ENCODE data around the gene DNAJB8. TPM values are rescaled to one million over a fixed set of nuclear protein-coding genes. Genes with fewer than 3 reads are reported as not detected.

The DNAJB8 gene
- total RNA-seq, 4 donors from 2014 or later = not detected

DNA sequence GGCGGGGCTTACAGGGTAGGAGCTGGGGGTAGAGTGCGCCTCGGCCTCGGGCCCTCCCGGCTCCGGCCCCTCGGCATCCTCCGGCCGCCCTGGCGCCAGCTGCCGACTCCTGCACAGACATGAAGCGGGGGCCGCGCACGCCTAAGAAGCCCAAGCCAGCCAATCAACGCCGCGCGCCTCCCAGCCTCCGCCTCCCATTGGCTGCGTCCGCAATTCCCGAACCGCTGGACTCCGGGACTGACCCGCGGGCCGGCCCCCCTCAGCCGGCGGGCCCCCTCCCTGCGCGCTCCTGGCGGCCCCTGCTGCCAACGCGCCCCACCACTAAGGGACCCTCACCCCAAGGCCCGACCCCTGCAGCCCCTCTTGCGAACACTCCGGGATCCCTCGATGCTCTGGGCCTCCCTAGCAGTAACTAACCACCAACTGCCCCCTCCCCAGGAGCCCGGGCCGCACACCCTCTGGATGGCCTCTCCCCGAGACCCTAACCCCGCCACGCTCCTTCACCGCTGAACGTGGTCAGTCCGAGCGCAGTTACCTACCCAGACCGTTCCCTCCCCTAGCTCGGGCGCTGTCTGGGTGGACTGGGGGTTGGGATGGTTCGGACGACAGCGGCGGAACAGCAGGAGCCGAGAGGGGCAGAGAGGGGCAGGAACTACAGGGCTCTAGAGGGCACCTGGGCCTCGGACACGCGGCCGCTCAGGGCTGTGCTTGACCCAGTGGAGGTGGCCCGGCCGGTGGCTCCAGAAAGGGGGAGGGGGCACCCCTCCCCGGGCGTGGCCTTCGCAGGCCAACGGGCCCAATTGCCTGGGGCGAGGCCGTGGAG, 21.3 kb upstream of the DNAJB8 start:
- TF ChIP-seq, protein P1, sequence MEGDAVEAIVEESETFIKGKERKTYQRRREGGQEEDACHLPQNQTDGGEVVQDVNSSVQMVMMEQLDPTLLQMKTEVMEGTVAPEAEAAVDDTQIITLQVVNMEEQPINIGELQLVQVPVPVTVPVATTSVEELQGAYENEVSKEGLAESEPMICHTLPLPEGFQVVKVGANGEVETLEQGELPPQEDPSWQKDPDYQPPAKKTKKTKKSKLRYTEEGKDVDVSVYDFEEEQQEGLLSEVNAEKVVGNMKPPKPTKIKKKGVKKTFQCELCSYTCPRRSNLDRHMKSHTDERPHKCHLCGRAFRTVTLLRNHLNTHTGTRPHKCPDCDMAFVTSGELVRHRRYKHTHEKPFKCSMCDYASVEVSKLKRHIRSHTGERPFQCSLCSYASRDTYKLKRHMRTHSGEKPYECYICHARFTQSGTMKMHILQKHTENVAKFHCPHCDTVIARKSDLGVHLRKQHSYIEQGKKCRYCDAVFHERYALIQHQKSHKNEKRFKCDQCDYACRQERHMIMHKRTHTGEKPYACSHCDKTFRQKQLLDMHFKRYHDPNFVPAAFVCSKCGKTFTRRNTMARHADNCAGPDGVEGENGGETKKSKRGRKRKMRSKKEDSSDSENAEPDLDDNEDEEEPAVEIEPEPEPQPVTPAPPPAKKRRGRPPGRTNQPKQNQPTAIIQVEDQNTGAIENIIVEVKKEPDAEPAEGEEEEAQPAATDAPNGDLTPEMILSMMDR (IDR thresholded peaks at IDR 0.05) = no peak
- TF ChIP-seq POLR2AphosphoS5 (IDR thresholded peaks at IDR 0.05) (peak; percentile 85), POLR2A (IDR thresholded peaks at IDR 0.05; ENCODE audit: low read depth) (peak; percentile 16), EP300 (IDR thresholded peaks at IDR 0.05) (no peak)
- WGBS = 3% methylated on average over 41 of the region's 68 CpGs
- Histone ChIP-seq H3K36me3 (peaks cover 0 to 20% (median 0%) of the 10 kb centered on the region in 4 donors), H3K9me3 (no peaks in the 10 kb centered on the region), H3K27ac (replicated peaks in 1 of 4) (peak overlapping the region; percentile 66 to 83 (median 72)), H3K4me1 (peaks cover 69 to 89% (median 82%) of the 10 kb centered on the region in 4 donors), H3K27me3 (peaks cover 30 to 100% (median 98%) of the 10 kb centered on the region in 4 donors), H3K4me3 (peak overlapping the region; percentile 59 to 63 (median 62))
- intact Hi-C loops (cut with DNase I) = no loop called here
- DNase-seq (ENCODE audit: extremely low spot score) = no peak

DNA sequence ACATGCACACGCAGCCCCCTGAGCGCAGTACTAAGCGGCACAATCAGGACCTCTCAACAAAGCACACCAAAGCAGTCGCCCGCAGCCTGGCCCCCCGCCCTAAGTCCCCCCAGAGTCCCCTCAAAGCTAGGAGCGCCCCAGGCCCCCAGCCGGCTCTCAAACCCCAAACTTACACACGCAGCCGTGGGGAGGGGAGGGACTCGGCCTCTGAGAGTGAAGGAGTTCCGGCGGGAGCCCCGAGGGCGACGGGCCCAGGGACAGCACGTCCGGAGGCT, 20.8 kb upstream of the DNAJB8 start:
- intact Hi-C loops (cut with DNase I) = no loop called here
- WGBS = 0% methylated on average over 3 of the region's 18 CpGs
- no peak for DNase-seq (ENCODE audit: extremely low spot score)
- Histone ChIP-seq H3K36me3 (peaks cover 0 to 15% (median 0%) of the 10 kb centered on the region in 4 donors), H3K4me1 (peaks cover 69 to 89% (median 82%) of the 10 kb centered on the region in 4 donors), H3K9me3 (no peaks in the 10 kb centered on the region), H3K4me3 (peak overlapping the region; percentile 59 to 63 (median 62)), H3K27ac (replicated peaks in 1 of 4) (peak overlapping the region; percentile 66 to 83 (median 72)), H3K27me3 (peaks cover 25 to 100% (median 98%) of the 10 kb centered on the region in 4 donors)
- TF ChIP-seq POLR2AphosphoS5 (IDR thresholded peaks at IDR 0.05) (no peak), EP300 (IDR thresholded peaks at IDR 0.05) (no peak), POLR2A (IDR thresholded peaks at IDR 0.05; ENCODE audit: low read depth) (no peak)
- TF ChIP-seq, protein P1 (IDR thresholded peaks at IDR 0.05) = no peak

DNA sequence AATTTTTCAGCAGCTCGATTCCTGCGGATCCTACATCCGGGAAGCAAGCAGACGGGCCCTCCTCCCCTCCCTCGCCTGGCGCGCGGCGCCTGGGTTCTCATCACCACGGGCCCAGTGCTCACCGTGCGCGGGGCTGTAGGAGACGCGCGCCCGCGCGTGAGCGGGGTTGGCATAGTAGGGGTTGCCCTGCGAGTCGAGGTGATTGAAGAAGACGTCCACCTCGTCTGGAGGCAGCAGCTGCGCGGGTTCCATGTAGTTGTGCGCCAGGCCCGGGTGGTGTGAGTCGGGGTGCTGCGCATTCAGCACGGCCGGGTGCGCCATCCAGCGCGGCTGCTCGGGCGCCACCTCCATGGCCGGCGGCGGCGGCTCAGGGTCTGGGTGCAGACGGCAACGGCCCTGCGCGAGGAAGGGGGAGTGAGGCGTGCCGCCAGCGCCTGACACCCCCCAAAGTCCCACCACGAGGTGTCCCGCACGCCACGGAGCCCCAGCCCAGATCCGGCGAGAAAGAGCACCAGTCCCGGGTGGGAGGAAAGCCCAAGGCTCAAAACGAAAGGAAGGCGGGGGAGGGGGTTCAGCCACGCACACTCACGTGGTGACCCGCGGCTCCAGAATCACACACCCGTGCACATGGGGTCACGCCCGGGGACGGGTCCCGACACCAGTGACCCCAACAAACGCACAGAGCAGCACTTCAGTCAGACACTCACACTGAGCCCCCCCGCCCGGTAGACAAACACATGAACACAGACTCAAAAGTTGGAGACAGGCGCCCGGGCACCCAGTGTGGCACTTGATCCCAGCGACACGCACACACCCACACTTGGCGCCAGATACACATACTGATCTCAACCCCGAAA, 20.2 kb upstream of the DNAJB8 start:
- H3K27ac ChIP-seq (replicated peaks in 1 of 4) = peak overlapping the region; percentile 66 to 83 (median 72)
- TF ChIP-seq EP300 (IDR thresholded peaks at IDR 0.05) (no peak), POLR2AphosphoS5 (IDR thresholded peaks at IDR 0.05) (peak; percentile 15 to 41), POLR2A (IDR thresholded peaks at IDR 0.05; ENCODE audit: low read depth) (no peak)
- TF ChIP-seq, protein P1 (IDR thresholded peaks at IDR 0.05) = no peak
- peaks cover 68 to 89% (median 81%) of the 10 kb centered on the region in 4 donors for H3K4me1 ChIP-seq
- H3K4me3 ChIP-seq = peak overlapping the region; percentile 59 to 63 (median 62)
- DNase-seq (ENCODE audit: extremely low spot score) = no peak
- WGBS = 0% methylated on average over 16 of the region's 75 CpGs
- intact Hi-C loops (cut with DNase I) = no loop called here
- H3K36me3 ChIP-seq = peaks cover 0 to 14% (median 0%) of the 10 kb centered on the region in 4 donors
- peaks cover 22 to 100% (median 95%) of the 10 kb centered on the region in 4 donors for H3K27me3 ChIP-seq
- no peaks in the 10 kb centered on the region for H3K9me3 ChIP-seq

DNA sequence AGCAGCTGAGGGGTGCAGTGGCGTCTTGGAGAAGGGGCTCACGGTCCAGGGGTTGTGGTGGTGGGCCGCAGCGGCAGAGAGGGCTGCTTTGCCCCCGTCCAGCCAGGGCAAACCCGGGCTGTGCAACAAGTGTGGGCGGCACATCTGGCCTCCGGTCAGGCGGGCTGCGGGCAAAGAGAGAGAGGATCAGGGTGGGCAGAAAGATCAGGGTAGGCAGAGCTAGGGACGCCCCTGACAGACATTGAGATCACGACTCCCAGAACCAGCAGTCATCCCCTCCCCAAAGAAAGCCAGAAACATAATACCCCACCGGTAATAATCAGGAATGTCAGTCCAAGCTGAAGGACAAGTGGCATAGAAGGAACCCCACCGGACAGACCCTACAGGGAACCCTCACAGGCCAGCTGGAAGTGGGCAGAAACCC, 19.5 kb upstream of the DNAJB8 start:
- intact Hi-C loops (cut with DNase I) = no loop called here
- peaks cover 22 to 100% (median 95%) of the 10 kb centered on the region in 4 donors for H3K27me3 ChIP-seq
- peak overlapping the region; percentile 59 to 63 (median 62) for H3K4me3 ChIP-seq
- peaks cover 0 to 14% (median 0%) of the 10 kb centered on the region in 4 donors for H3K36me3 ChIP-seq
- H3K4me1 ChIP-seq = peaks cover 64 to 89% (median 81%) of the 10 kb centered on the region in 4 donors
- H3K9me3 ChIP-seq = no peaks in the 10 kb centered on the region
- no peak for DNase-seq (ENCODE audit: extremely low spot score)
- H3K27ac ChIP-seq (replicated peaks in 1 of 4) = peak overlapping the region; percentile 66 to 83 (median 72)
- no peak for TF ChIP-seq POLR2AphosphoS5 (IDR thresholded peaks at IDR 0.05)
- 17% methylated on average over 13 of the region's 14 CpGs for WGBS
